Measurements from ENCODE around the gene CYTH2. TPM values are rescaled to one million over a fixed set of nuclear protein-coding genes. Genes with fewer than 3 reads are reported as not detected.

The CYTH2 gene
- total and polyA plus RNA-seq, 9 of the 15 experiments (the other 6 are each of a cell fraction or from before 2014, with no cell fraction given), result 1.8 to 45.2 (median 23.8) TPM

DNA sequence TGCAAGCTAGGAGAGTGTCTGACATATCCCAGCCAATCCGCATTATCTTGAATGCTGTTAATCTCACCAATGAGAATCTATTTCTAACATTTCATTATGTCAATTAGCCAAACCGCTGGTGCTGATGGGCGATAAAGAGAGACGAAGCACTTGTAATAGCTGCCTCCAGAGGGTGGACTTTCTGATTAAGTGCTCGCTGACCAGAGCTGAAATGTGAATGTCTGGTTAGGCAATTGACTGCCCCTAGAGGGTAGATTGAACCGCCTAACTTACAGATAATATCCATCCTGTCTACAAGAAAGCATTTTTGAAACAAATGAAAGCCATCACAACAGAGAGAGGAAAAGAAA lies 23.9 kb upstream of the CYTH2 start (continued):
- TF ChIP-seq MEIS2 (IDR thresholded peaks at IDR 0.05; ENCODE audit: partially characterized antibody), result peak; percentile 75
- peak; percentile 30; the same call in 1 of the 2 replicates for TF ChIP-seq ZBED1 (IDR thresholded peaks at IDR 0.05)
- TF ChIP-seq, protein P1, sequence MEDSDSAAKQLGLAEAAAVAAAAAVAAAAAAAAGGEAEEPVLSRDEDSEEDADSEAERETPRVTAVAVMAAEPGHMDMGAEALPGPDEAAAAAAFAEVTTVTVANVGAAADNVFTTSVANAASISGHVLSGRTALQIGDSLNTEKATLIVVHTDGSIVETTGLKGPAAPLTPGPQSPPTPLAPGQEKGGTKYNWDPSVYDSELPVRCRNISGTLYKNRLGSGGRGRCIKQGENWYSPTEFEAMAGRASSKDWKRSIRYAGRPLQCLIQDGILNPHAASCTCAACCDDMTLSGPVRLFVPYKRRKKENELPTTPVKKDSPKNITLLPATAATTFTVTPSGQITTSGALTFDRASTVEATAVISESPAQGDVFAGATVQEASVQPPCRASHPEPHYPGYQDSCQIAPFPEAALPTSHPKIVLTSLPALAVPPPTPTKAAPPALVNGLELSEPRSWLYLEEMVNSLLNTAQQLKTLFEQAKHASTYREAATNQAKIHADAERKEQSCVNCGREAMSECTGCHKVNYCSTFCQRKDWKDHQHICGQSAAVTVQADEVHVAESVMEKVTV (CRISPR knock-in tag; IDR thresholded peaks at IDR 0.05), result no peak
- 0 out of 2 replicates have a peak, but pooled peaks have one; percentile 62 for TF ChIP-seq SP1 (CRISPR knock-in tag; IDR thresholded peaks at IDR 0.05)
- TF ChIP-seq, protein P2, sequence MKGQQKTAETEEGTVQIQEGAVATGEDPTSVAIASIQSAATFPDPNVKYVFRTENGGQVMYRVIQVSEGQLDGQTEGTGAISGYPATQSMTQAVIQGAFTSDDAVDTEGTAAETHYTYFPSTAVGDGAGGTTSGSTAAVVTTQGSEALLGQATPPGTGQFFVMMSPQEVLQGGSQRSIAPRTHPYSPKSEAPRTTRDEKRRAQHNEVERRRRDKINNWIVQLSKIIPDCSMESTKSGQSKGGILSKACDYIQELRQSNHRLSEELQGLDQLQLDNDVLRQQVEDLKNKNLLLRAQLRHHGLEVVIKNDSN (CRISPR knock-in tag; IDR thresholded peaks at IDR 0.05), result no peak
- TF ChIP-seq CREBBP (IDR thresholded peaks at IDR 0.05; ENCODE audit: low read depth, low read length), result no peak
- TF ChIP-seq, protein P3, sequence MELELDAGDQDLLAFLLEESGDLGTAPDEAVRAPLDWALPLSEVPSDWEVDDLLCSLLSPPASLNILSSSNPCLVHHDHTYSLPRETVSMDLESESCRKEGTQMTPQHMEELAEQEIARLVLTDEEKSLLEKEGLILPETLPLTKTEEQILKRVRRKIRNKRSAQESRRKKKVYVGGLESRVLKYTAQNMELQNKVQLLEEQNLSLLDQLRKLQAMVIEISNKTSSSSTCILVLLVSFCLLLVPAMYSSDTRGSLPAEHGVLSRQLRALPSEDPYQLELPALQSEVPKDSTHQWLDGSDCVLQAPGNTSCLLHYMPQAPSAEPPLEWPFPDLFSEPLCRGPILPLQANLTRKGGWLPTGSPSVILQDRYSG (tag; conservative IDR thresholded peaks at IDR 0.05; ENCODE audit: low read depth), result no peak
- TF ChIP-seq ZNF655 (CRISPR knock-in tag; IDR thresholded peaks at IDR 0.05), result no peak
- TF ChIP-seq RBBP5 (IDR thresholded peaks at IDR 0.05; ENCODE audit: borderline replicate concordance, insufficient read depth, low read length, poor library complexity, severe bottlenecking), result no peak
- TF ChIP-seq ZNF639 (CRISPR knock-in tag; conservative IDR thresholded peaks at IDR 0.05 in 1 of 2, IDR thresholded peaks at IDR 0.05 in 1 of 2), result 0 out of 4 replicates have a peak, but pooled peaks of 1 of the 2 experiments have one; percentile 49
- TF ChIP-seq, protein P4, sequence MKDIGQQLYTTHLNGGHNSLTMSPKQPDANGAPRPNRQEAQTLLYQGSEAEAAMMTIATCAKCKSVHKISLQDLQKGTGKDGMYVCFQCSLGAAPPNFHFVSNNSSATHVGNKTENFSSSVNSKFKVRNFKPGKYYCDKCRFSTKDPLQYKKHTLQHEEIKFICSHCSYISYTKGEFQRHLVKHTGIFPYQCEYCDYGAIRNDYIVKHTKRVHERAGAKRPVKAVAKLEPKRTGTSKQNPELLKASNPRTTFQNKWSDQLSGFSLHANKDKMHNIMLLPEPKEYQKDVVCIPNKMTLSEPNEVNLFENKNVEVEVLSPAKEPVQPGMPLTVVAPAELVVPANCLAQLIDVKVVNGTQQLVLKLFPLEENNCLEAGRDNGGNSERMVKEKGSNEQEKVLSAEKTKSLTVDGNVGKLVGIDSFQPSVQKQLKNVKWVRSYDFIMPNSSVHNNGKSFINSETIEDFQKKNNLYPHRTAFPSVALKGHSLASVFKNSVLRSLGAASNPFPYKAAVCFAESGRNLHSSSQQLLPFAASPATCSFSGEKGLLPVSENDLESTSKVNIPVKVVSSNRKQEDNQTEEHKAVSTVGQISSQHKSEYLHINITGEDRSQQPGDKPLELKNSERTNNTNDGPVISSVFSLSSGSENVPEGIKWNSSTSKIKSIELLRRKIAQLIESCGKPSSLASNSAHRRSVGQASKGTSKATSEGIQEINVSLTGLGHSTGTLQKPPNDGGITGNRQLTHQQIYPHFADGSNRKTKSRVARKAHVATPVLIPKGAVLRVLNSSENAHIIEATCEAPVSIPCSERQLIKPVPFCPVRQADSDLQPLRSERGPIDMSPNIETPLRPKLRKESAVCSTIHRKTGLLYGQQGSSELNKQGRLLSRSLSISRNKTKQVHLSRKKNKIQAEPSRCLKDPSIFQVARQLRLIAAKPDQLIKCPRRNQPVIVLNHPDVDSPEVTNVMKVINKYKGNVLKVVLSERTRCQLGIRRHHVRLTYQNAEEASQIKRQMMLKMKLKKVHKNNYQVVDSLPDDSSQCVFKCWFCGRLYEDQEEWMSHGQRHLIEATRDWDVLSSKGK (CRISPR knock-in tag; IDR thresholded peaks at IDR 0.05), result no peak
- no peak for TF ChIP-seq FOXK2 (conservative IDR thresholded peaks at IDR 0.05 in 1 of 2, IDR thresholded peaks at IDR 0.05 in 1 of 2; ENCODE audit: low read depth in 2 of 2)
- TF ChIP-seq ZZZ3 (IDR thresholded peaks at IDR 0.05), result no peak
- no peak for TF ChIP-seq MBD2 (IDR thresholded peaks at IDR 0.05; ENCODE audit: borderline replicate concordance, low read depth)
- TF ChIP-seq LCOR (CRISPR knock-in tag; IDR thresholded peaks at IDR 0.05), result no peak
- no peak for TF ChIP-seq FOXO4 (CRISPR knock-in tag; IDR thresholded peaks at IDR 0.05)

Data from K562 (cell line).